Ammon's horn (tissue), 1 donor: ENCODE data around the gene MAST2.
"Not testable (repeated sequence)": the region's sequence is repeated elsewhere in the genome, so short reads cannot be mapped to it uniquely, and the experiment has no call there.

Experiments used
- DNase-seq: peaks from one replicate; pipeline ENCODE4 v3.0.0-alpha.2; 2016; ENCODE audit warnings: low spot score

MAST2 gene

GRCh38 chr1:46021046-46021996 lies 217.9 kb downstream of the MAST2 start:
- DNase-seq = no peak

- no peak for DNase-seq
Measured at GRCh38 chr1:46026531-46026930, 223.1 kb downstream of the MAST2 start.

GRCh38 chr1:46027788-46028573 lies 224.6 kb downstream of the MAST2 start:
- DNase-seq = no peak

GRCh38 chr1:46030074-46030870 lies 226.9 kb downstream of the MAST2 start:
- DNase-seq = no peak

GRCh38 chr1:46030876-46031660 lies 227.7 kb downstream of the MAST2 start:
- no peak for DNase-seq

GRCh38 chr1:46034601-46035516 lies 231.4 kb downstream of the MAST2 start:
- no peak for DNase-seq

GRCh38 chr1:46036894-46037839 lies 233.8 kb downstream of the MAST2 start:
- DNase-seq = peak; percentile 90

- DNase-seq = peak; percentile 27
Measured at GRCh38 chr1:46039571-46040052, 236.2 kb downstream of the MAST2 start.

GRCh38 chr1:46041551-46041950 lies 238.1 kb downstream of the MAST2 start:
- no peak for DNase-seq

GRCh38 chr1:46041974-46042373 lies 238.6 kb downstream of the MAST2 start:
- DNase-seq = peak; percentile 40

GRCh38 chr1:46043458-46044017 lies 240.1 kb downstream of the MAST2 start:
- peak; percentile 30 for DNase-seq

GRCh38 chr1:46044116-46044515 lies 240.7 kb downstream of the MAST2 start:
- DNase-seq = no peak

GRCh38 chr1:46053734-46054133 lies 250.3 kb downstream of the MAST2 start:
- no peak for DNase-seq

GRCh38 chr1:46056325-46056724 lies 252.9 kb downstream of the MAST2 start:
- DNase-seq = no peak

GRCh38 chr1:46057215-46057614 lies 253.8 kb downstream of the MAST2 start:
- not testable (repeated sequence) for DNase-seq

- no peak for DNase-seq
Measured at GRCh38 chr1:46057781-46058180, 254.4 kb downstream of the MAST2 start.

GRCh38 chr1:46058936-46059335 lies 255.5 kb downstream of the MAST2 start:
- DNase-seq = no peak

GRCh38 chr1:46061146-46061545 lies 257.7 kb downstream of the MAST2 start:
- DNase-seq = no peak
